ENCODE data around the gene ZFYVE19. TPM values are rescaled to one million over a fixed set of nuclear protein-coding genes. Genes with fewer than 3 reads are reported as not detected.

ZFYVE19 gene
- total and polyA plus RNA-seq, 2 of the 13 experiments (the other 11 are each of a cell fraction or from before 2014, with no cell fraction given), result 23.3 to 44.0 TPM

GRCh38 chr15:40863660-40864270 lies 56.9 kb downstream of the ZFYVE19 start (continued):
- TF ChIP-seq ZFP41 (CRISPR knock-in tag; IDR thresholded peaks at IDR 0.05; ENCODE audit: borderline replicate concordance) (no peak), KDM1A (CRISPR knock-in tag; IDR thresholded peaks at IDR 0.05) (0 out of 2 replicates have a peak, but pooled peaks have one; percentile 42), ZBTB7A (CRISPR knock-in tag; IDR thresholded peaks at IDR 0.05) (no peak), RARA (CRISPR knock-in tag; IDR thresholded peaks at IDR 0.05) (no peak), ELF4 (CRISPR knock-in tag; IDR thresholded peaks at IDR 0.05; ENCODE audit: borderline replicate concordance) (no peak), MXD3 (CRISPR knock-in tag; IDR thresholded peaks at IDR 0.05) (no peak), RCOR2 (CRISPR knock-in tag; IDR thresholded peaks at IDR 0.05) (peak; percentile 67; the same call in 1 of the 2 replicates), IRF1 (CRISPR knock-in tag; IDR thresholded peaks at IDR 0.05; ENCODE audit: low read depth) (no peak), SAFB2 (CRISPR knock-in tag; IDR thresholded peaks at IDR 0.05; ENCODE audit: borderline replicate concordance, low read depth) (no peak), KIAA2018 (CRISPR knock-in tag; IDR thresholded peaks at IDR 0.05; ENCODE audit: borderline replicate concordance) (no peak), ZNF781 (CRISPR knock-in tag; IDR thresholded peaks at IDR 0.05; ENCODE audit: borderline replicate concordance, not compliant biosample characterization) (no peak), CENPX (CRISPR knock-in tag; IDR thresholded peaks at IDR 0.05) (no peak), ZNF513 (CRISPR knock-in tag; conservative IDR thresholded peaks at IDR 0.05) (no peak), ZNF460 (CRISPR knock-in tag; IDR thresholded peaks at IDR 0.05; ENCODE audit: borderline replicate concordance) (no peak), ZNF770 (CRISPR knock-in tag; IDR thresholded peaks at IDR 0.05) (peak; percentile 73; the same call in 1 of the 2 replicates), ZNF34 (CRISPR knock-in tag; IDR thresholded peaks at IDR 0.05; ENCODE audit: borderline replicate concordance) (no peak)

Measured in HepG2 (cell line).